BJ (cell line): ENCODE data around the gene HNRNPA3. TPM values are rescaled to one million over a fixed set of nuclear protein-coding genes. Genes with fewer than 3 reads are reported as not detected.

ENCODE experiments used
- CTCF ChIA-PET: fragments of 350-600 bp; formaldehyde crosslinking; extraction: SDS; loops from one replicate; lab custom pipeline; 2021; ENCODE audit warnings: antibody characterized with exemption, inconsistent platforms; lab: Yijun Ruan, JAX
- POLR2A ChIA-PET: fragments of 300-600 bp; sonication (Branson Sonifier 250); formaldehyde crosslinking; extraction: SDS; loops from one replicate; lab custom pipeline; 2021; ENCODE audit warnings: antibody characterized with exemption; lab: Charles Lee
- DNase-seq: peaks from one replicate; pipeline ENCODE4 v3.0.0-alpha.2; 2011; ENCODE audit warnings: low read depth
- H3K27me3 ChIP-seq: 2 replicates; pipeline ENCODE4 v1.6.0; 2011; ENCODE audit warnings: low read length; ENCODE audit not compliant: control insufficient read depth, insufficient read depth
- H3K36me3 ChIP-seq: 2 replicates; pipeline ENCODE4 v1.5.1; 2011; ENCODE audit warnings: low read length; ENCODE audit not compliant: control insufficient read depth, insufficient read depth
- H3K4me3 ChIP-seq: 2 replicates; pipeline ENCODE4 v1.5.1; 2011; ENCODE audit warnings: low read depth, mild to moderate bottlenecking, control low read depth, low read length
- polyA plus RNA-seq: library from polyadenylated mRNA; depleted of rRNA; stranded (reverse); fragments of >200 nt; gene quantifications from 2 replicates; pipeline ENCODE4 v1.2.3, GENCODE V29; 2011
- TF ChIP-seq, protein P1 (sequence below): IDR thresholded peaks from 2 replicates; pipeline ENCODE4 v1.5.1; 2011; ENCODE audit warnings: low read depth, mild to moderate bottlenecking, control low read depth, inconsistent platforms, low read length, moderate library complexity; ENCODE audit not compliant: insufficient read depth

The HNRNPA3 gene
- polyA plus RNA-seq, 1 experiment, result 31.8 TPM

DNA sequence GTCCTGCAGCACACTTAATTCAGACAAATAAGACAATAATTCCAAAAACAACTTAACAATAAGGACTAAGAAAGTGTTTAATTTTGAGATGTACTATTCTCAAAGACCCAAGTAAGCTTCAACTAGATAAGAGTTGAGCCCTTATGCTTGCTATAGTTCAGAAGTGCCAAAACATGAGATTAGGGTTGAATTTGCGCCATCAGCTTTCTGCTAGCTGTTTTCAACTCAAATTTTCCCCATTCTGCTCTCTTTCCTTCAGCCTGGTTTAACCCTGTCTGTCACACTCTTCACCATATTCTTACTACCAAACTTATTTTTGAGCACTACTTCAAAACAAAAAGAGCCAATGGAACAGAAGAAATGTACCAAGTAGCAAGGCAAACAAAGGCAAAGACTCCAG lies 47.8 kb downstream of the HNRNPA3 start:
- Histone ChIP-seq H3K27me3 (no peaks in the 10 kb centered on the region), H3K4me3 (no peak overlapping the region; the same call in 1 of the 2 replicates), H3K36me3 (no peaks in the 10 kb centered on the region; the same call in 1 of the 2 replicates)
- POLR2A ChIA-PET, result no interaction called here
- CTCF ChIA-PET, result interaction anchor here (1.4 to 2.8 kb wide), 2 partner anchors 85 to 96 kb away, joined by 3 to 9 read pairs; no protein-coding TSS in a partner anchor
- TF ChIP-seq, protein P1, sequence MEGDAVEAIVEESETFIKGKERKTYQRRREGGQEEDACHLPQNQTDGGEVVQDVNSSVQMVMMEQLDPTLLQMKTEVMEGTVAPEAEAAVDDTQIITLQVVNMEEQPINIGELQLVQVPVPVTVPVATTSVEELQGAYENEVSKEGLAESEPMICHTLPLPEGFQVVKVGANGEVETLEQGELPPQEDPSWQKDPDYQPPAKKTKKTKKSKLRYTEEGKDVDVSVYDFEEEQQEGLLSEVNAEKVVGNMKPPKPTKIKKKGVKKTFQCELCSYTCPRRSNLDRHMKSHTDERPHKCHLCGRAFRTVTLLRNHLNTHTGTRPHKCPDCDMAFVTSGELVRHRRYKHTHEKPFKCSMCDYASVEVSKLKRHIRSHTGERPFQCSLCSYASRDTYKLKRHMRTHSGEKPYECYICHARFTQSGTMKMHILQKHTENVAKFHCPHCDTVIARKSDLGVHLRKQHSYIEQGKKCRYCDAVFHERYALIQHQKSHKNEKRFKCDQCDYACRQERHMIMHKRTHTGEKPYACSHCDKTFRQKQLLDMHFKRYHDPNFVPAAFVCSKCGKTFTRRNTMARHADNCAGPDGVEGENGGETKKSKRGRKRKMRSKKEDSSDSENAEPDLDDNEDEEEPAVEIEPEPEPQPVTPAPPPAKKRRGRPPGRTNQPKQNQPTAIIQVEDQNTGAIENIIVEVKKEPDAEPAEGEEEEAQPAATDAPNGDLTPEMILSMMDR, result no peak
- no peak for DNase-seq

DNA sequence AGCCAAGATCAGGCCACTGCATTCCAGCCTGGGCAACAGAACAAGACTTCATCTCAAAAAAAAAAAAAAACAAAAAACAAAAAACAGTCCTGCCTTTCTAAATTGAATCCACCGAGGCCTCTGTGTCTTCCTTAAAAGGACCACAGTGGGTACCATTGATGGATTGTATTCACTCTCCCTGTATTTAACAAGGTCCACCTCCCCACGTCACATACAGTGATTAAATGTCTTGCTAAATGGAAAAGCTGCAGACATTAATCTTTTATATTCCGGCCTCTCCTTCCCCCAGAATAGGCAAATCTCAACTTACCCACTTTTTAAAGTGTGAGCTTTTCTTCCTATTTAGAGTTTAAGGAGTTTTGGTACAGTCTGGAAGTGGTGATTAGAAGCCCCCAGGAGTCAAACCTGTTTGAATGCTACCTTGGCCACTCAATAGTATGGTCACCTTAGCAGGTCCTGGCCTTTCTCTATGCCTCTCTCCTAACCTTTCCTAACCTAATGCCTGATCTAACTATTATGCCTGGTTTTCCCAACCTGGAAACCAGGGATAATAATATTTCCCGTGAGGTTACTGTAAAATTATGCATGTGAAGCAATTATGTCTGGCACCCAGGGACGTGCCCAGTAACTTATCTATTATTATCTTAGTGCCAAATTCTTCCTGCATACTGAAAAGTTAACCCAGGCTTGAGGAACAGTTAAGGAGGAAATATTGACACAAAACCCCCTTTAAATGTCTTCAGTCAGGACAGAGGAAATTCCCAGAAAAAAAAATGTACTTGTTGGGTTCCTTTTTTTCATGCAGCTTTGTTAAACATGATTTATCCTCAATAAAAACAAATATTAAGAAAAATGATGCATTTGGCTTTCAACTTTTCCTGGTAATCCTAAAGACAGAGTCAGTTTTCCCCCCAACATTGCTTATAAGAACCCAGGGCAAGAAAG lies 48.8 kb downstream of the HNRNPA3 start:
- Histone ChIP-seq H3K36me3 (no peaks in the 10 kb centered on the region; the same call in 1 of the 2 replicates), H3K4me3 (peak overlapping the region; percentile 88), H3K27me3 (no peaks in the 10 kb centered on the region)
- ChIA-PET POLR2A (no interaction called here), CTCF (interaction anchor here (0.6 to 2.8 kb wide), 4 partner anchors 86 to 1024 kb away, joined by 3 to 9 read pairs (median 3); no protein-coding TSS in a partner anchor)
- TF ChIP-seq, protein P1, result no peak
- no peak for DNase-seq

DNA sequence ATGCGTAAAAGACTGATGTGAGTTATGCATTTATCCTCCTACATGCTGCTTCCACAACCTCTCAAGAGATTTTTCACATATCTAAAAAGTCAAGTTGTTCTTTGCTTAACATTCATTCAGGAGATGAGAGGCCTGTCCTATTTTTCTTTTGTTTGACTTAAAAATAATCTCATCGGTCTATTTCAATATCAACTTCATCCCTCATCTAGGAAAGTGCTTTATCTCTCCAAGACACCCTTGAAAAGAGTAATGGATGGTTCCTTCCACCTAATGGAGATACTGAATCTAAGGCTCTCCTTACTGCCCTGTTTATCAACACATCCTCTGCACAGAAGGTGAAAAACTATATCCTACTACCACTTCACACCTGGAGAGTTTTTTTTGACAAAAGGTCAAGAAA lies 49.5 kb downstream of the HNRNPA3 start:
- Histone ChIP-seq H3K27me3 (no peaks in the 10 kb centered on the region), H3K4me3 (peak overlapping the region; percentile 88), H3K36me3 (no peaks in the 10 kb centered on the region; the same call in 1 of the 2 replicates)
- POLR2A ChIA-PET, result no interaction called here
- DNase-seq, result no peak
- TF ChIP-seq, protein P1, result no peak
- CTCF ChIA-PET, result interaction anchor here (0.6 to 2.8 kb wide), 4 partner anchors 34 to 1023 kb away, joined by 3 to 9 read pairs (median 4); no protein-coding TSS in a partner anchor

DNA sequence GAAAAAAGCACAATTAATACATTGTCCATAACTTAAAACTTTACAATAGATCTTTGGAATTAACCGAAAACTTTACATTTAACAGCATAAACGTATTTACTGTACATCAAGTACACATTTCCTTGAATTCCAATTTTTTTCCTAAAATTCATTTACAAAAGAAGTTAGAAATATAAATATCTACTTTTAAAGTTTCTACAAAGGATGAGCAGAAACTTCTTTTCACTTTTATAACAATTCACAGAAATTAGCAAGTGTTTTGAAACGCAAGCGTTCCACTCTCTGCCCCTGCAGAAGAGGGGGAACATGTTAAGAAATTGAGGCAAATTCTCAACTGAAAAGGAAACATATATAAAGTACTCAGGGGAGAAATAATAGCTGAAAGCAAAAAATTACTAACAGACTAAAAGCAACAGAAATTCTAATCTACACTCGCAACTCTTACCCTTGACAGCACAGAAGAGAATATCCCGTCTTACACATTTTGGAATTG lies 50.4 kb downstream of the HNRNPA3 start:
- Histone ChIP-seq H3K4me3 (peak overlapping the region; percentile 88), H3K36me3 (no peaks in the 10 kb centered on the region; the same call in 1 of the 2 replicates), H3K27me3 (no peaks in the 10 kb centered on the region)
- DNase-seq, result no peak
- POLR2A ChIA-PET, result interaction anchor here (0.6 to 1.4 kb wide), 5 partner anchors 17 to 99 kb away, joined by 3 to 15 read pairs (median 3); no protein-coding TSS in a partner anchor
- CTCF ChIA-PET, result interaction anchor here (0.6 to 4.3 kb wide), 23 partner anchors 8 to 501 kb away, joined by 3 to 59 read pairs (median 4); no protein-coding TSS in a partner anchor
- TF ChIP-seq, protein P1, result no peak
